Activated CD8-positive, alpha-beta memory T cell treated with anti-CD3 and anti-CD28 coated beads for 4 hours (primary cell): Measurements from ENCODE around the gene PLCD4.

ENCODE experiments used
- DNase-seq, 2 donors: peaks; one replicate each; pipeline ENCODE4 v3.0.0-alpha.2; 2020; ENCODE audit warnings: low read depth in 2 of 2

The PLCD4 gene

GRCh38 chr2:218664653-218665052, 57.0 kb downstream of the PLCD4 start:
- DNase-seq = no peak

GRCh38 chr2:218671097-218671653, 63.5 kb downstream of the PLCD4 start:
- DNase-seq = no peak

GRCh38 chr2:218671654-218672566, 64.2 kb downstream of the PLCD4 start, which contains the start of the genes RNF25 and STK36:
Gene RNF25, minus strand, starts transcription at chr2:218672002. Its CDS starts 32 bp downstream, at chr2:218671970.
Gene STK36, plus strand, starts transcription at chr2:218672086. Its CDS starts 744 bp downstream, at chr2:218672830.
- DNase-seq = peak; percentile 54 to 70

- DNase-seq = no peak
Measured at GRCh38 chr2:218679119-218679518, 71.4 kb downstream of the PLCD4 start.

- no peak for DNase-seq
Measured at GRCh38 chr2:218680061-218680460, 72.4 kb downstream of the PLCD4 start.
